22Rv1 (cell line): ENCODE data around the gene LRRC27.

ENCODE experiments used
- CTCF ChIP-seq: fragments of 450-650 bp; IDR thresholded peaks from 2 replicates; pipeline ENCODE4 v1.5.1; 2017; ENCODE audit warnings: mild to moderate bottlenecking
- ZFX ChIP-seq: fragments of 450-650 bp; IDR thresholded peaks from 2 replicates; pipeline ENCODE4 v1.6.1; 2017; ENCODE audit warnings: antibody characterized with exemption, borderline replicate concordance

GRCh38 chr10:132427006-132427771 lies 95.2 kb downstream of the LRRC27 start:
- TF ChIP-seq CTCF (no peak), ZFX (no peak)
